HEK293T (cell line): ENCODE measurements around the gene PSG6.

ENCODE experiments used
- ARNT ChIP-seq: fragments of 450-650 bp; IDR thresholded peaks from 2 replicates; pipeline ENCODE4 v1.6.1; 2017; ENCODE audit warnings: mild to moderate bottlenecking
- FOXK2 ChIP-seq: fragments of 450-650 bp; IDR thresholded peaks from 2 replicates; pipeline ENCODE4 v1.6.1; 2016; ENCODE audit warnings: mild to moderate bottlenecking
- FOXM1 ChIP-seq: fragments of 450-650 bp; IDR thresholded peaks from 2 replicates; pipeline ENCODE4 v1.6.1; 2017; ENCODE audit warnings: mild to moderate bottlenecking, borderline replicate concordance
- HDGF ChIP-seq: fragments of 450-650 bp; IDR thresholded peaks from 2 replicates; pipeline ENCODE4 v1.6.1; 2017; ENCODE audit warnings: antibody characterized with exemption, borderline replicate concordance
- L3MBTL2 ChIP-seq: fragments of 450-650 bp; conservative IDR thresholded peaks from 2 replicates; pipeline ENCODE4 v1.6.1; 2016; ENCODE audit warnings: mild to moderate bottlenecking
- PKNOX1 ChIP-seq: fragments of 450-650 bp; IDR thresholded peaks from 2 replicates; pipeline ENCODE4 v1.6.1; 2016
- SP1 ChIP-seq: fragments of 450-650 bp; IDR thresholded peaks from 2 replicates; pipeline ENCODE4 v1.6.1; 2017
- ZNF384 ChIP-seq: fragments of 450-650 bp; IDR thresholded peaks from 2 replicates; pipeline ENCODE4 v1.6.1; 2016

GRCh38 chr19:42965176-42965575 lies 47.5 kb upstream of the PSG6 start:
- TF ChIP-seq HDGF = no peak
- TF ChIP-seq ARNT = no peak
- TF ChIP-seq FOXM1 = no peak
- TF ChIP-seq L3MBTL2 = no peak
- TF ChIP-seq ZNF384 = no peak
- TF ChIP-seq SP1 = no peak
- TF ChIP-seq PKNOX1 = no peak
- no peak for TF ChIP-seq FOXK2
